SK-N-MC (cell line): ENCODE results near the gene ZSCAN12.

Experiments
- EZH2 ChIP-seq: fragments of 200-600 bp; sonication (generic); IDR thresholded peaks from one replicate; pipeline ENCODE4 v1.6.1; 2017; ENCODE audit warnings: antibody characterized with exemption
- FOXP2 ChIP-seq: optimal IDR thresholded peaks from 2 replicates; pipeline ENCODE3; 2011; ENCODE audit warnings: mild to moderate bottlenecking, moderate library complexity; ENCODE audit not compliant: insufficient read depth; ENCODE audit errors: extremely low read length, control extremely low read depth
- POLR2AphosphoS5 ChIP-seq: IDR thresholded peaks from 2 replicates; pipeline ENCODE4 v1.6.1; 2012; ENCODE audit warnings: mild to moderate bottlenecking, low read depth, low read length, borderline replicate concordance

- no peak for TF ChIP-seq POLR2AphosphoS5
- no peak for TF ChIP-seq EZH2
- TF ChIP-seq FOXP2, result no peak
Observed at GRCh38 chr6:28423546-28423945, 24.0 kb upstream of the ZSCAN12 start.
